MCF 10A (cell line): ENCODE results near the gene XRCC3. TPM values are rescaled to one million over a fixed set of nuclear protein-coding genes. Genes with fewer than 3 reads are reported as not detected.

Source experiments
- BruUV-seq: library from RNA; stranded (reverse); fragments of 400-500 nt; replicated peaks from 2 replicates; lab custom pipeline; 2021; lab: Mats Ljungman, UMichigan
- CTCF ChIA-PET: fragments of 300-600 bp; sonication (Branson Sonifier 250); formaldehyde crosslinking; extraction: SDS; loops from one replicate; lab custom pipeline; 2021; ENCODE audit warnings: antibody characterized with exemption, inconsistent platforms; lab: Yijun Ruan, JAX
- POLR2A ChIA-PET: fragments of 300-600, 350-650 bp; sonication (Branson Sonifier 250); formaldehyde crosslinking; extraction: SDS; loops from one replicate; lab custom pipeline; 2020; ENCODE audit warnings: antibody characterized with exemption, inconsistent platforms; lab: Yijun Ruan, JAX
- DNase-seq: peaks from one replicate; pipeline ENCODE4 v3.0.0-alpha.2; 2018; ENCODE audit not compliant: unreplicated experiment
- H3K27ac Mint-ChIP-seq: one replicate; pipeline ENCODE4 v1.8.0; 2022; ENCODE audit warnings: mild to moderate bottlenecking, low read depth, mixed read lengths; ENCODE audit not compliant: unreplicated experiment
- H3K27me3 Mint-ChIP-seq: one replicate; pipeline ENCODE4 v1.8.0; 2022; ENCODE audit warnings: mixed read lengths; ENCODE audit not compliant: insufficient read depth, unreplicated experiment
- H3K36me3 Mint-ChIP-seq: one replicate; pipeline ENCODE4 v1.8.0; 2022; ENCODE audit warnings: mild to moderate bottlenecking, moderate library complexity, mixed read lengths; ENCODE audit not compliant: insufficient read depth, unreplicated experiment
- H3K4me1 Mint-ChIP-seq: one replicate; pipeline ENCODE4 v1.8.0; 2022; ENCODE audit warnings: mixed read lengths; ENCODE audit not compliant: insufficient read depth, unreplicated experiment
- H3K4me3 Mint-ChIP-seq: one replicate; pipeline ENCODE4 v1.8.0; 2022; ENCODE audit warnings: mild to moderate bottlenecking, moderate library complexity, mixed read lengths; ENCODE audit not compliant: unreplicated experiment
- H3K9me3 Mint-ChIP-seq: one replicate; pipeline ENCODE4 v1.8.0; 2022; ENCODE audit warnings: mixed read lengths; ENCODE audit not compliant: unreplicated experiment
- CTCF ChIP-seq: fragments of 200-600 bp; IDR thresholded peaks from one replicate; pipeline ENCODE4 v1.8.0; 2022; ENCODE audit warnings: antibody characterized with exemption, mild to moderate bottlenecking; ENCODE audit not compliant: unreplicated experiment
- intact Hi-C: fragments of 100-400 bp; cut with micrococcal nuclease; formaldehyde crosslinking; loops from 2 replicates; pipeline ENCODE4 v1.14.1; 2022
- total RNA-seq: library from RNA; stranded (reverse); gene quantifications from 2 replicates; pipeline ENCODE4 v1.2.3, GENCODE V29; 2022

XRCC3 gene
- total RNA-seq, 1 experiment from 2014 or later = 17.5 TPM

GRCh38 chr14:103706551-103707328, 8.5 kb downstream of the XRCC3 start:
- peaks cover 11% of the 10 kb centered on the region for H3K4me1 Mint-ChIP-seq
- TF ChIP-seq CTCF = no peak
- no peaks in the 10 kb centered on the region for H3K27me3 Mint-ChIP-seq
- POLR2A ChIA-PET = no interaction called here
- BruUV-seq = no TSS peak
- CTCF ChIA-PET = no interaction called here
- intact Hi-C loops = no loop called here
- no peak overlapping the region for H3K27ac Mint-ChIP-seq
- H3K36me3 Mint-ChIP-seq = peaks cover 41% of the 10 kb centered on the region
- no peaks in the 10 kb centered on the region for H3K9me3 Mint-ChIP-seq
- H3K4me3 Mint-ChIP-seq = no peak overlapping the region
- no peak for DNase-seq

- POLR2A ChIA-PET = no interaction called here
- H3K9me3 Mint-ChIP-seq = no peaks in the 10 kb centered on the region
- intact Hi-C loops = no loop called here
- H3K4me1 Mint-ChIP-seq = peaks cover 2% of the 10 kb centered on the region
- no peak for TF ChIP-seq CTCF
- no peak overlapping the region for H3K27ac Mint-ChIP-seq
- no peak overlapping the region for H3K4me3 Mint-ChIP-seq
- H3K27me3 Mint-ChIP-seq = no peaks in the 10 kb centered on the region
- H3K36me3 Mint-ChIP-seq = peaks cover 49% of the 10 kb centered on the region
- DNase-seq = no peak
- CTCF ChIA-PET = interaction anchor here (1.1 kb wide), 1 partner anchor 10 kb away, joined by 3 read pairs; the partner anchor contains the start of gene ZFYVE21
- BruUV-seq = no TSS peak
Measured at GRCh38 chr14:103705504-103706284, 9.6 kb downstream of the XRCC3 start.

GRCh38 chr14:103705118-103705503, 10.1 kb downstream of the XRCC3 start:
- H3K4me3 Mint-ChIP-seq = no peak overlapping the region
- no peak overlapping the region for H3K27ac Mint-ChIP-seq
- ChIA-PET CTCF (interaction anchor here (1.1 kb wide), 1 partner anchor 11 kb away, joined by 3 read pairs; the partner anchor contains the start of gene ZFYVE21), POLR2A (no interaction called here)
- intact Hi-C loops = no loop called here
- H3K4me1 Mint-ChIP-seq = no peaks in the 10 kb centered on the region
- DNase-seq = no peak
- peaks cover 51% of the 10 kb centered on the region for H3K36me3 Mint-ChIP-seq
- no peak for TF ChIP-seq CTCF
- no TSS peak for BruUV-seq
- no peaks in the 10 kb centered on the region for H3K27me3 Mint-ChIP-seq
- no peaks in the 10 kb centered on the region for H3K9me3 Mint-ChIP-seq

GRCh38 chr14:103704708-103705107, 10.5 kb downstream of the XRCC3 start:
- CTCF ChIA-PET = interaction anchor here (0.6 to 1.1 kb wide), 2 partner anchors 11 to 28 kb away, joined by 3 read pairs; partner anchors contain the start of gene ZFYVE21
- no TSS peak for BruUV-seq
- no peak overlapping the region for H3K27ac Mint-ChIP-seq

More at GRCh38 chr14:103704708-103705107, 10.5 kb downstream of the XRCC3 start:
- no peak for TF ChIP-seq CTCF
- Mint-ChIP-seq H3K9me3 (no peaks in the 10 kb centered on the region), H3K4me1 (no peaks in the 10 kb centered on the region), H3K36me3 (peaks cover 54% of the 10 kb centered on the region), H3K27me3 (no peaks in the 10 kb centered on the region), H3K4me3 (no peak overlapping the region)
- intact Hi-C loops = no loop called here
- POLR2A ChIA-PET = interaction anchor here (0.9 to 1.2 kb wide), 2 partner anchors 11 to 12 kb away, joined by 3 read pairs; partner anchors contain the start of genes XRCC3 and ZFYVE21
- DNase-seq = no peak
